GM21825 (cell line): ENCODE data around the gene TPGS1.

Experiments
- ATAC-seq: cut with Tn5 transposase; IDR thresholded peaks from one replicate; pipeline ENCODE4 v1.9.1; 2021; ENCODE audit warnings: mild to moderate bottlenecking, moderate library complexity; ENCODE audit not compliant: unreplicated experiment

Gene TPGS1

DNA sequence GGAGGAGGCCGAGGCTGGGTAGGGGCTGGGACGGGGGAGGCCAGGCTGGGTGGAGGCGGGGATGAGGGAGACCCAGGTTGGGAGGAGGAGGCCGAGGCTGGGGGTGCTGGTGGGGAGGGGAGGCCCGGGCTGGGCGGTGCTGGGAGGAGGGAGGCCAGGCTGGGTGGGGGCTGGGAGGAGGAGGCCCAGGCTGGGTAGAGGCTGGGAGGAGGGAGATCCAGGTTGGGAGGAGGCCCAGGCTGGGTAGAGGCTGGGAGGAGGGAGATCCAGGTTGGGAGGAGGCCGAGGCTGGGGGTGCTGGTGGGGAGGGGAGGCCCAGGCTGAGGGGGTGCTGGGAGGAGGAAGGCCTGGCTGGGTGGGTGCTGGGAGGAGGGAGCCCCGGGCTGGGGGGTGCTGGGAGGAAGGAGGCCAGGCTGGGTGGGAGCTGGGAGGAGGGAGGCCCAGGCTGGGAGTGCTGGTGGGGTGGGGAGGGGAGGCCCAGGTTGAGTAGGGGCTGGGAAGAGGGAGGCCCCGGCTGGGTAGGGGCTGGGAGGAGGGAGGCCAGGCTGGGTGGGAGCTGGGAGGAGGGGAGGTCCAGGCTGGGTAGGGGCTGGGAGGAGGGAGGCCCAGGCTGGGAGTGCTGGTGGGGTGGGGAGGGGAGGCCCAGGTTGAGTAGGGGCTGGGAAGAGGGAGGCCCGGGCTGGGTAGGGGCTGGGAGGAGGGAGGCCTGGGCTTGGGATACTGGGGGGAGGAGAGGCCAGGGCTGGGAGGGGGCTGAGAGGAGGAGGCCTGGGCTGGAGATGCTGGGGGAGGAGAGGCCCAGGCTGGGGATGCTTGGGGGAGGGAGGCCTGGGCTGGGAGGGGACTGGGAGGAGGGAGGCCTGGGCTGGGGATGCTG, 10.7 kb downstream of the TPGS1 start:
- ATAC-seq = no peak

DNA sequence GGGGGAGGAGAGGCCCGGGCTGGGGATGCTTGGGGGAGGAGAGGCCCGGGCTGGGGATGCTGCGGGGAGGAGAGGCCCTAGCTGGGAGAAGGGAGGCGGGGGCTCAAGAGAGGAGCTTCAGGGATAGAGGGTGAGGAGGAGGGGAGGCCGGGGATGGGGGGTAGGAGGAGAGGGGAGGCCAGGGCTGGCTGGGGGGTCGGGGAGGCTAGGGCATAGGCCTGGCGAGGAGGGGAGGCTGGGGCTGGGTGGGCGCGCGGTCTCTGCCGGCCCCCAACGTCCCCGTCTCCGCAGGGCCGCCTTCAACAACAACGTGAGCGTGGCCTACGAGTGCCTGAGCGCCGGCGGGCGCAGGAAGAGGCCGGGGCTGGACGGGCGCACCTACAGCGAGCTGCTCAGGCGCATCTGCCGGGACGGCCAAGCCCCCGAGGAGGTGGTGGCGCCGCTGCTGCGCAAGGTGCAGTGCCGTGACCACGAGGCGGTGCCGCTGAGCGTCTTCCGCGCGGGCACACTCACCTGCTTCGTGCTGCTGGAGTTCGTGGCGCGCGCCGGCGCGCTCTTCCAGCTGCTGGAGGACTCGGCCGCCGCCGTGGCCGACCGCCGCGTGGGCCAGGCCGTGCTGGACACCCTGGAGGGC, 11.4 kb downstream of the TPGS1 start:
- no peak for ATAC-seq

- ATAC-seq = no peak
Observed at GRCh38 chr19:519449-519865, 12.2 kb downstream of the TPGS1 start.

- ATAC-seq = no peak
Observed at GRCh38 chr19:522726-523125, 15.4 kb downstream of the TPGS1 start.

DNA sequence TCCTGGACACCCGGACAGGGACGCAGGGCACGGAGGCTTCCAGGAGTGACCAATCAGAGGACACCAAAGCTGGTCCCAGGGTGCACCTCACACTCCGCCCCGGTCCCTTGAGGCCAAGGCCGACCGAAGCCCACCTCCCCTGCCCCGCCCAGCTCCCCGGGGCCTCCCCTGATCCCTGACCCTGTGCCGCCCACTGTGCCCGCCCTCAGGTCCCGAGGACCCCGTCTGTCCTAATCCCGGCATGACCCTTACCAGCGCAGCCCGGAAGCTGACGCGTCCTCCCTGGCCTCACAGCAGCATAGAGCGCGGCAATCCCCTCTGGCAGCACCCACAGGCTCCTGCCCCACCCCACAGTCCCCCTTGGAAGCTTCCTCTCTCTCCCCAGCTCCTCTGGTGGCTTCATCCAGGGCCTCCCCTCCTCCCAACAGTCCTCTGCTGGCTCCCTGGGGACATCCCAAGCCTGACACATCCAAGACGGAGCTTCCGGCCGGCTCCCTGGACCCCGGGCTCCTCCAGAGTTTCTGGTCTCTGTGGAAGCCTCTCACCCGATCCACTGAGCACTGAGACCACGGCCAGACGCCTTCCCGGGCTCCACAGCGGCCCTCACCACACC, 16.9 kb downstream of the TPGS1 start:
- no peak for ATAC-seq

GRCh38 chr19:525029-525428, 17.7 kb downstream of the TPGS1 start:
- no peak for ATAC-seq

- ATAC-seq = no peak
Observed at GRCh38 chr19:525857-526419, 18.6 kb downstream of the TPGS1 start.

- no peak for ATAC-seq
Observed at GRCh38 chr19:530134-531008, 23.1 kb downstream of the TPGS1 start.

DNA sequence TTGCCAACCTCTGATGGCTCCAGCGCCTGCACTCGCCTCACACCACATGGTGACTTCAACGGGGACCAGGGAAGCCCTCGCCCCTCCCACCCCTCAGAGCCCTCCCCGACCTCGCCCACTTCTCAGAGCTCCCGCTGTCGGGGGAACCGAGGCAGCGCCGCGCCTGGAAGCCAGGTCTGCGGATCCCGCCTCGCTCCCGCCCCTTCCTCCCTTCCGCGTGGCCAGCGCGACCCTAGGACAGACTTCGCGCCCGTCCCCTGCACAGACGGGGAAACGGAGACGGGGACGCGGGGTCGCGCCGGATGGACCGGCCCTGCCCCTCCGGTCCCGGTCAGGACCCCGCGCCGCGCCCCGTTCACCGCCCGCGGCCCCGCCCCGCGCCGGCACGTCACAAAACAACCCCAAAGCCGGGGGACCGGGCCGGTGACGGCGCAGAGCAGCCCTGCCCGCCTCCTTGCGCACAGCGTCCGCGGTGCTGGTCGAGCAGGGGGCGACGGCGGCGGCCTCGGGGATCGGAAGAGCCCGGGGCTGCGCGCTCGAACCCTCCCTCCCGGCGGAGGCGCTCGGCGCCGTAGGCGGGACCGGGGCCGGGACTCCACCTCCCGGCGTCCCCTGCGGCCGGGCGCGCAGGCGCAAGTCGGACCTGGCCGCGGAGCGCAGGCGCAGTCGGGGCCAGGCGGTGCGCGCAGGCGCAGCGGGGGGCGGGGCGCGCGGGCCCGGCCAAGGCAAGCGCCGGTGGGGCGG, 23.9 kb downstream of the TPGS1 start:
- peak; percentile 59 for ATAC-seq

- peak; percentile 11 for ATAC-seq
Observed at GRCh38 chr19:531753-532560, 24.7 kb downstream of the TPGS1 start, which contains the start of gene CDC34. CDC34 (plus strand) TSS chr19:531760; CDS start chr19:531932, 172 bp downstream.

- no peak for ATAC-seq
Observed at GRCh38 chr19:532561-533363, 25.5 kb downstream of the TPGS1 start.

DNA sequence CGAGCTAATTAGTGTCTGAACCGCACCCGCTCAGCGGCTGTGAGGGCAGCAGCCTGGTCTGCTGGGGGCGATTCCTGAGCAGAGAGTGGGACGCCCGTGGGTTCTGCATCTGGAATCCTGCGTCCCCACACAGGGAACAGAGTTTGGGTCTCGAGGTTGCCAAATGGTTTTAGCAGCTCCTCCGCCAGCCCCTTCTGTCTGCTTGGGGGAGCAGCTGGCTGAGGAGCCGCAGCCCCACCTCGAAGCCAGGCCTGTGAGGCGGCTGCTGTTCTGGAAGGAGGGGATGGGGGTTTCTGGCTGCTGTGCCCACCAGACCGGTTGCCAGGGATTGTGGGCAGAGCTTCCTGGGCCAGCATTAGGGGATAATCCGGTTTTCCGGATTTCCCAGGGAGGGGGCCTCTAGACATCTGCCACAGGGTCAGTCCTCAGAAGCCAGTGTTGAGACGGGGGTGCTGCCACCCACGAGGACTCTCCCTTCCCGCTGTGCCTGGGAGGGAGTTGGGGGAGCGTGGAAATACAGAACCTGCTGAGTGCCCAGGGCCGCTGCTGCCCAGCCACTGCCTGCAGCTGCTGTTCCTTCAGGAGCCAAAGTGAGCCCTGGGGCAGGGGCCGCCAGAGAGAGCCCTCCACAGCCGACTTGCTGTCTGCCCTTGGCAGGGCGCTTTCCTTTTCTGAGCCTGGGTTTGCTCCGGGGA, 26.2 kb downstream of the TPGS1 start:
- no peak for ATAC-seq

GRCh38 chr19:534088-534487, 26.8 kb downstream of the TPGS1 start:
- ATAC-seq = no peak

GRCh38 chr19:535017-535835, 27.9 kb downstream of the TPGS1 start:
- ATAC-seq = no peak

- no peak for ATAC-seq
Observed at GRCh38 chr19:536031-536880, 29.0 kb downstream of the TPGS1 start.

GRCh38 chr19:536881-537404, 29.6 kb downstream of the TPGS1 start:
- ATAC-seq = no peak
